SU-DHL-6 (cell line): ENCODE measurements around the gene SCGN.

Source experiments
- H2AFZ ChIP-seq: fragments of 200-600 bp; sonication (generic); 2 replicates; pipeline ENCODE4 v1.6.1; 2014; ENCODE audit warnings: low read depth, mild to moderate bottlenecking, moderate library complexity, mixed read lengths, antibody characterized with exemption, low read length; ENCODE audit not compliant: severe bottlenecking
- H3F3A ChIP-seq: fragments of 200-600 bp; shearing (Covaris generic); 2 replicates; pipeline ENCODE4 v1.6.0; 2016; ENCODE audit warnings: antibody characterized with exemption, mild to moderate bottlenecking; ENCODE audit not compliant: insufficient read depth
- H3K27ac ChIP-seq: fragments of 200-600 bp; sonication (generic); 2 replicates; pipeline ENCODE4 v1.5.1; 2016; ENCODE audit warnings: low read depth, mild to moderate bottlenecking, low read length, moderate library complexity, mixed read lengths
- H3K27me3 ChIP-seq: fragments of 200-600 bp; sonication (generic), shearing (Covaris generic); 2 replicates; pipeline ENCODE4 v1.6.0; 2014; ENCODE audit warnings: mild to moderate bottlenecking, low read length
- H3K36me3 ChIP-seq: fragments of 200-600 bp; sonication (generic); 2 replicates; pipeline ENCODE4 v1.6.1; 2014; ENCODE audit warnings: mild to moderate bottlenecking, low read length, mixed read lengths
- H3K4me2 ChIP-seq: fragments of 300-600, 200-600 bp; shearing (Covaris generic), sonication (generic); 2 replicates; pipeline ENCODE4 v1.6.0; 2014; ENCODE audit warnings: low read length, low read depth, mild to moderate bottlenecking; ENCODE audit not compliant: poor library complexity, severe bottlenecking
- H3K4me3 ChIP-seq: fragments of 200-600 bp; sonication (generic); 2 replicates; pipeline ENCODE4 v1.5.1; 2014; ENCODE audit warnings: antibody characterized with exemption, low read length, mild to moderate bottlenecking, mixed read lengths; ENCODE audit not compliant: insufficient read depth, poor library complexity, severe bottlenecking
- H3K79me2 ChIP-seq: fragments of 200-600 bp; sonication (generic); 2 replicates; pipeline ENCODE4 v1.6.1; 2014; ENCODE audit warnings: mild to moderate bottlenecking, low read length, moderate library complexity; ENCODE audit not compliant: insufficient read depth
- H3K9ac ChIP-seq: fragments of 200-600 bp; sonication (generic); 2 replicates; pipeline ENCODE4 v1.7.0; 2014; ENCODE audit warnings: mild to moderate bottlenecking, low read length
- H3K9me2 ChIP-seq: fragments of 200-600 bp; sonication (generic); replicated peaks from 2 replicates; pipeline ENCODE4 v1.6.1; 2014; ENCODE audit warnings: low read length; ENCODE audit not compliant: insufficient read depth
- H3K9me3 ChIP-seq: fragments of 200-600 bp; sonication (generic); 2 replicates; pipeline ENCODE4 v1.6.1; 2014; ENCODE audit warnings: low read length, mixed read lengths; ENCODE audit not compliant: insufficient read depth
- H4K20me1 ChIP-seq: fragments of 200-600 bp; sonication (generic); 2 replicates; pipeline ENCODE4 v1.6.1; 2014; ENCODE audit warnings: low read depth, mild to moderate bottlenecking, antibody characterized with exemption, low read length, moderate library complexity, mixed read lengths
- CTCF ChIP-seq: fragments of 200-600 bp; sonication (generic); IDR thresholded peaks from one replicate; pipeline ENCODE4 v1.5.1; 2017; ENCODE audit warnings: antibody characterized with exemption, mild to moderate bottlenecking, low read length, moderate library complexity; ENCODE audit not compliant: insufficient read depth, poor library complexity, severe bottlenecking
- EZH2phosphoT487 ChIP-seq: fragments of 200-600 bp; sonication (generic), shearing (Covaris generic); conservative IDR thresholded peaks from 2 replicates; pipeline ENCODE4 v1.6.1; 2018; ENCODE audit warnings: mild to moderate bottlenecking, antibody characterized with exemption, low read length, moderate library complexity, mixed read lengths

Gene SCGN

GRCh38 chr6:25628471-25629197 is 23.4 kb upstream of the SCGN start:
- no peaks in the 10 kb centered on the region for H3K79me2 ChIP-seq
- no peak overlapping the region for H3K9ac ChIP-seq
- no peaks in the 10 kb centered on the region for H4K20me1 ChIP-seq
- no peaks in the 10 kb centered on the region for H3K9me3 ChIP-seq
- H3K27me3 ChIP-seq = no peaks in the 10 kb centered on the region
- H3F3A ChIP-seq = no peaks in the 10 kb centered on the region
- H3K9me2 ChIP-seq = no peaks in the 10 kb centered on the region
- H3K36me3 ChIP-seq = no peaks in the 10 kb centered on the region
- H3K4me3 ChIP-seq = no peak overlapping the region
- TF ChIP-seq CTCF (no peak), EZH2phosphoT487 (no peak)
- no peak overlapping the region for H2AFZ ChIP-seq
- H3K4me2 ChIP-seq = no peak overlapping the region
- H3K27ac ChIP-seq = no peak overlapping the region

- Histone ChIP-seq H3K27me3 (no peaks in the 10 kb centered on the region), H3K79me2 (no peaks in the 10 kb centered on the region), H3K4me2 (no peak overlapping the region), H3K27ac (no peak overlapping the region), H3K9me3 (no peaks in the 10 kb centered on the region), H3K9me2 (no peaks in the 10 kb centered on the region), H2AFZ (no peak overlapping the region), H3K4me3 (no peak overlapping the region), H3F3A (no peaks in the 10 kb centered on the region), H3K36me3 (no peaks in the 10 kb centered on the region), H4K20me1 (no peaks in the 10 kb centered on the region), H3K9ac (no peak overlapping the region)
- TF ChIP-seq EZH2phosphoT487 = no peak
- no peak for TF ChIP-seq CTCF
These were observed 22.8 kb upstream of the SCGN start for GRCh38 chr6:25629198-25629576.

- H3K36me3 ChIP-seq = no peaks in the 10 kb centered on the region
- H3K27me3 ChIP-seq = no peaks in the 10 kb centered on the region
- no peaks in the 10 kb centered on the region for H4K20me1 ChIP-seq
- no peaks in the 10 kb centered on the region for H3K79me2 ChIP-seq
- H3K9ac ChIP-seq = no peak overlapping the region
- H3K27ac ChIP-seq = no peak overlapping the region
- H3K4me3 ChIP-seq = no peak overlapping the region
- no peak overlapping the region for H3K4me2 ChIP-seq
- no peaks in the 10 kb centered on the region for H3F3A ChIP-seq
- no peaks in the 10 kb centered on the region for H3K9me2 ChIP-seq
- TF ChIP-seq CTCF (no peak), EZH2phosphoT487 (no peak)
- no peak overlapping the region for H2AFZ ChIP-seq
- H3K9me3 ChIP-seq = no peaks in the 10 kb centered on the region
These were observed 21.3 kb upstream of the SCGN start for GRCh38 chr6:25630508-25631278.
